ENCODE data around the gene C1QB.

- no peak for TF ChIP-seq CTCF (conservative IDR thresholded peaks at IDR 0.05; ENCODE audit: low read depth, low read length)
- TF ChIP-seq CHD1 (IDR thresholded peaks at IDR 0.05; ENCODE audit: low read depth, low read length), result no peak
- no peak for TF ChIP-seq ELK1 (IDR thresholded peaks at IDR 0.05; ENCODE audit: borderline replicate concordance, low read depth, low read length)
- TF ChIP-seq RFX5 (IDR thresholded peaks at IDR 0.05; ENCODE audit: low read depth, low read length), result no peak
- TF ChIP-seq POLR2A (IDR thresholded peaks at IDR 0.05; ENCODE audit: low read depth, low read length), result no peak
- no peak for TF ChIP-seq RCOR1 (IDR thresholded peaks at IDR 0.05; ENCODE audit: insufficient replicate concordance, low read length)
- no peak for TF ChIP-seq USF2 (IDR thresholded peaks at IDR 0.05; ENCODE audit: low read depth, low read length)
- no peak for TF ChIP-seq RAD21 (IDR thresholded peaks at IDR 0.05; ENCODE audit: low read length)
- TF ChIP-seq CEBPB (IDR thresholded peaks at IDR 0.05; ENCODE audit: low read depth, low read length), result no peak
- no peak for TF ChIP-seq SMC3 (IDR thresholded peaks at IDR 0.05; ENCODE audit: low read depth, low read length)
- no peak for TF ChIP-seq MAFK (IDR thresholded peaks at IDR 0.05; ENCODE audit: low read depth, low read length)
- no peak for TF ChIP-seq FOS (IDR thresholded peaks at IDR 0.05; ENCODE audit: low read depth, low read length)
Measured at GRCh38 chr1:22606161-22606560, 46.9 kb upstream of the C1QB start.
